Erythroblast (primary cell): ENCODE results near the gene COX5B.

Source experiments
- GATA1 ChIP-seq: IDR thresholded peaks from 2 replicates; pipeline ENCODE4 v1.6.1; 2011; ENCODE audit warnings: low read depth, mild to moderate bottlenecking, control low read depth, low read length, moderate library complexity
- POLR2A ChIP-seq: IDR thresholded peaks from 2 replicates; pipeline ENCODE4 v1.6.1; 2011; ENCODE audit warnings: mild to moderate bottlenecking, low read length

DNA sequence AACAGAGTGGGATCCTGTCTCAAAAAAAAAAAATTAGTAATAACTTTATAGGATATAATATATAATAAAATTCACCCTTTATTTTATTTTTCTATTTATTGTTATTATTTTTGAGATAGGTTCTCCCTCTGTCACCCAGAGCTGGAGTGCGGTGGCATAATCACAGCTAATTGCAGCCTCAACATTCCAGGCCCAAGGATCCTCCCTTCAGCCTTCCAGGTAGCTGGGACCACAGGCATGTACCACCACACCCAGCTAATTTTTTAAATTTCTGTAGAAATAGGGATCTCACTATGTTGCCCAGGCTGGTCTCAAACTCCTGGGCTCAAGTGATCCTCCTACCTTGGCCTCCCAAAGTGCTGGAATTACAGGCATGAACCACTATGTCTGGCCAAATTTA is 24.6 kb downstream of the COX5B start:
- TF ChIP-seq POLR2A (no peak), GATA1 (no peak)
